CD4-positive, alpha-beta T cell (primary cell): ENCODE results near the gene MFSD6. TPM values are rescaled to one million over a fixed set of nuclear protein-coding genes. Genes with fewer than 3 reads are reported as not detected.
A peak's percentile ranks its signal among the peaks of the same experiment; 100 is the strongest.

Experiments
- ATAC-seq: fragments of 200-7000 bp; cut with Tn5 transposase; one replicate; pipeline ENCODE4 v1.10.0; 2022; ENCODE audit warnings: mild to moderate bottlenecking; ENCODE audit not compliant: poor library complexity
- CTCF ChIA-PET: fragments of 350-600 bp; sonication (Branson Sonifier 250); formaldehyde crosslinking; loops from one replicate; lab custom pipeline; 2021; ENCODE audit warnings: antibody characterized with exemption, inconsistent platforms; lab: Charles Lee
- POLR2A ChIA-PET: fragments of 350-600 bp; sonication (Branson Sonifier 250); formaldehyde crosslinking; loops from one replicate; lab custom pipeline; 2021; ENCODE audit warnings: antibody characterized with exemption, inconsistent platforms; lab: Charles Lee
- DNase-seq, 14 experiments: peaks; one replicate each; pipeline ENCODE4 v3.0.0-alpha.2; 2013 to 2020; ENCODE audit warnings: mixed read lengths in 2 of 14
- H3K27ac ChIP-seq, 2 donors: one replicate each; pipeline versions ENCODE4 v1.5.1 to v1.7.0; 2013; ENCODE audit warnings: low read length in 2 of 2, low read depth in 1 of 2, mild to moderate bottlenecking in 1 of 2
- H3K27me3 ChIP-seq, 2 experiments: 1 replicate in 1 of 2; 2 replicates in 1 of 2; pipeline versions ENCODE4 v1.6.1 to v1.7.0; 2013; ENCODE audit warnings: low read length in 2 of 2, control low read depth in 1 of 2, mild to moderate bottlenecking in 1 of 2, moderate library complexity in 1 of 2; ENCODE audit not compliant: insufficient read depth in 2 of 2, control insufficient read depth in 1 of 2
- H3K36me3 ChIP-seq: one replicate; pipeline ENCODE4 v1.6.1; 2013; ENCODE audit warnings: low read length, control low read depth; ENCODE audit not compliant: insufficient read depth
- H3K4me1 ChIP-seq: one replicate; pipeline ENCODE4 v1.6.1; 2013; ENCODE audit warnings: low read length, control low read depth; ENCODE audit not compliant: insufficient read depth
- H3K4me3 ChIP-seq: one replicate; pipeline ENCODE4 v1.5.1; 2013; ENCODE audit warnings: mild to moderate bottlenecking, low read length, moderate library complexity
- H3K9me3 ChIP-seq, 2 experiments: 1 replicate in 1 of 2; 2 replicates in 1 of 2; pipeline versions ENCODE4 v1.6.1 to v1.7.0; 2013; ENCODE audit warnings: low read length in 2 of 2, mild to moderate bottlenecking in 2 of 2, control low read depth in 1 of 2, moderate library complexity in 1 of 2; ENCODE audit not compliant: control insufficient read depth in 1 of 2, insufficient read depth in 1 of 2
- H3K27ac Mint-ChIP-seq: one replicate; pipeline ENCODE4 v1.8.0; 2020; ENCODE audit warnings: mixed read lengths
- H3K27me3 Mint-ChIP-seq: one replicate; pipeline ENCODE4 v1.8.0; 2021; ENCODE audit warnings: mixed read lengths
- H3K36me3 Mint-ChIP-seq: one replicate; pipeline ENCODE4 v1.8.0; 2021; ENCODE audit warnings: low read depth, mixed read lengths
- H3K4me1 Mint-ChIP-seq: one replicate; pipeline ENCODE4 v1.8.0; 2021; ENCODE audit warnings: low read depth, mixed read lengths
- H3K4me3 Mint-ChIP-seq: one replicate; pipeline ENCODE4 v1.8.0; 2020; ENCODE audit warnings: mild to moderate bottlenecking, mixed read lengths
- H3K9me3 Mint-ChIP-seq: one replicate; pipeline ENCODE4 v1.8.0; 2020; ENCODE audit warnings: mixed read lengths
- CTCF ChIP-seq: fragments of 200-600 bp; IDR thresholded peaks from one replicate; pipeline ENCODE4 v1.8.0; 2022; ENCODE audit warnings: antibody characterized with exemption, mild to moderate bottlenecking
- intact Hi-C, 2 experiments: fragments of 100-400 bp; cut with DNase I in 1 of 2; cut with micrococcal nuclease in 1 of 2; formaldehyde crosslinking; loops; one replicate each; pipeline versions ENCODE4 v1.15.1 to v1.9.0; 2023 to 2025; cut with DNase I, micrococcal nuclease
- total RNA-seq, 174 experiments: library from RNA in 2 of 174; stranded (reverse) in 2 of 174; gene quantifications; one replicate each; pipeline ENCODE4 v1.2.3 and lab custom pipeline; 2021 to 2026

Gene MFSD6
- total RNA-seq, 2 experiments from 2014 or later = 41.2 to 47.8 TPM

- peaks cover 18% of the 10 kb centered on the region for H3K4me1 Mint-ChIP-seq
- POLR2A ChIA-PET = interaction anchor here (2.0 to 5.5 kb wide), 3 partner anchors 10 to 128 kb away, joined by 12 to 100 read pairs (median 28); partner anchors contain the start of gene NEMP2
- DNase-seq (no peak), ATAC-seq (no peak)
- H3K4me3 Mint-ChIP-seq = no peak overlapping the region
- CTCF ChIA-PET = no interaction called here
- Histone ChIP-seq H3K4me1 (peaks cover 26% of the 10 kb centered on the region), H3K27ac (peak overlapping the region in 1 of 2 donors; percentile 2), H3K4me3 (no peak overlapping the region), H3K36me3 (no peaks in the 10 kb centered on the region), H3K27me3 (no peaks in the 10 kb centered on the region), H3K9me3 (peaks cover 0 to 5% of the 10 kb centered on the region in 2 experiments)
- peaks cover 23% of the 10 kb centered on the region for H3K36me3 Mint-ChIP-seq
- no peaks in the 10 kb centered on the region for H3K9me3 Mint-ChIP-seq
- no peak overlapping the region for H3K27ac Mint-ChIP-seq
- no peak for TF ChIP-seq CTCF
- intact Hi-C loops = loop anchor here (2.0 to 10.0 kb wide), 7 partner anchors 111 to 1271 kb away; partner anchors contain the start of genes NEMP2 (in 2 of the 2), NAB1 (in 1 of the 2) and NABP1 (in 1 of the 2)
- no peaks in the 10 kb centered on the region for H3K27me3 Mint-ChIP-seq
These were observed 2.2 kb upstream of the MFSD6 start for GRCh38 chr2:190405995-190406394.

GRCh38 chr2:190406805-190407204, 1.4 kb upstream of the MFSD6 start:
- Mint-ChIP-seq H3K36me3 (peaks cover 23% of the 10 kb centered on the region), H3K4me1 (peaks cover 26% of the 10 kb centered on the region), H3K27me3 (no peaks in the 10 kb centered on the region), H3K27ac (no peak overlapping the region), H3K9me3 (no peaks in the 10 kb centered on the region), H3K4me3 (no peak overlapping the region)
- H3K4me3 ChIP-seq = no peak overlapping the region
- ATAC-seq (no peak), DNase-seq (no peak)
- no peaks in the 10 kb centered on the region for H3K27me3 ChIP-seq
- CTCF ChIA-PET = interaction anchor here (1.2 to 1.6 kb wide), 2 partner anchors 13 to 86 kb away, joined by 3 to 4 read pairs; no protein-coding TSS in a partner anchor
- TF ChIP-seq CTCF = no peak
- peaks cover 0 to 5% of the 10 kb centered on the region in 2 experiments for H3K9me3 ChIP-seq
- peaks cover 31% of the 10 kb centered on the region for H3K4me1 ChIP-seq
- H3K27ac ChIP-seq = peak overlapping the region; percentile 92 to 99
- POLR2A ChIA-PET = interaction anchor here (0.6 to 5.5 kb wide), 38 partner anchors 9 to 1271 kb away, joined by 3 to 100 read pairs (median 4); partner anchors contain the start of genes GLS, HIBCH, NABP1 and NEMP2
- H3K36me3 ChIP-seq = no peaks in the 10 kb centered on the region
- intact Hi-C loops = loop anchor here (2.0 to 10.0 kb wide), 6 partner anchors 110 to 1270 kb away; partner anchors contain the start of genes NEMP2 (in 2 of the 2) and NABP1 (in 1 of the 2)

GRCh38 chr2:190407246-190407661, 901 bp upstream of the MFSD6 start:
- ChIA-PET POLR2A (interaction anchor here (0.6 to 5.5 kb wide), 39 partner anchors 9 to 1271 kb away, joined by 3 to 100 read pairs (median 4); partner anchors contain the start of genes GLS, HIBCH, NABP1 and NEMP2), CTCF (interaction anchor here (1.2 to 1.6 kb wide), 2 partner anchors 12 to 87 kb away, joined by 3 to 4 read pairs; no protein-coding TSS in a partner anchor)
- Mint-ChIP-seq H3K4me3 (no peak overlapping the region), H3K27ac (no peak overlapping the region), H3K9me3 (no peaks in the 10 kb centered on the region), H3K4me1 (peaks cover 30% of the 10 kb centered on the region), H3K27me3 (no peaks in the 10 kb centered on the region), H3K36me3 (peaks cover 23% of the 10 kb centered on the region)
- intact Hi-C loops = loop anchor here (2.0 to 10.0 kb wide), 6 partner anchors 110 to 1270 kb away; partner anchors contain the start of genes NEMP2 (in 2 of the 2) and NABP1 (in 1 of the 2)
- TF ChIP-seq CTCF = no peak
- Histone ChIP-seq H3K9me3 (peaks cover 0 to 5% of the 10 kb centered on the region in 2 experiments), H3K4me3 (peak overlapping the region; percentile 57), H3K27ac (peak overlapping the region; percentile 92 to 99), H3K27me3 (no peaks in the 10 kb centered on the region), H3K36me3 (no peaks in the 10 kb centered on the region), H3K4me1 (peaks cover 31% of the 10 kb centered on the region)
- peak; percentile 73 for ATAC-seq
- DNase-seq = peak in 6 of 14 experiments; percentile 12 to 88 (median 62)
